ENCODE measurements around the gene MFSD2A.
"Not testable (repeated sequence)": the region's sequence is repeated elsewhere in the genome, so short reads cannot be mapped to it uniquely, and the experiment has no call there.

Gene MFSD2A

DNA sequence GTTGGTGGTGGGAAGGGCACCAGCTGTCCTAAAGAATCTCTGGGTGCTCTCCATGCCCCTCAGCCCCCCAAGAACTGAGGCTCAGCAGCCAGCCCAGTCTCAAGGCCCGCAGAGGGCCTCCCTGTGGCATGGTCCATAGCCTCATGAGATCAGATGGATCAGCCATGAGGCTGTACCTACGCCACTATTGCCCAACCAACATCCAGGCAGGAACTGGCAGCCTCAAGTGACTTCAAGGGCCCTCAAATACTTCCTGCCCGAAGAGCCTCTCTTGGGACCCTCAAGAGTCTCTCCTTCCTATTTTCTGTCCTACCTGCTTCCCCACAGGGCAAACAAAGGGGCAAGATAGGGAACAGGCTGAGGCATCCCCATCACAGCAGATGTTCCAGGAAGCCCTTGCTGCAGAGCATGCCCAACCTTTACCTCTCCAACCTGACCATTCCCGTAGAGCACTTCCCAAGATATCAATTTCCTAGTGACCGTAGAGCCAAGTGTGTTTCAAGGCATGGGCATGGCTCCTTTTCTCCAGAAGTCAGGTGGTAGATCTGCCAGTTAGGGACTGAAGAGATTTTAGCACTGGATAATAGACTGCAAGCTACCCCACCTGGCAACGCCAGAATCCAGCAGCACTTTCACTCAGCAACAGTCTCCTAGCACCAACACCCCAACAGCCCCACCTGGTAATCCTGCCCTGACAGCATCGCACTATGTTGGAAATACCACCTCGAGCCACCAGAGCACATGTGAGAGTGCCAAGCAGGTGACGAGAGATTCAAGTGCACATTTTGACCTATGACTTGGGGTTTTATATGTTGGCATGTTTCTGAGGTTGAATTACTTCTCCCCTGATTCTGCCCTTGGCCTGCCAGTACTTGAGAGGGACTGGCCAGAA, 13.7 kb upstream of the MFSD2A start:
- no peak for DNase-seq

DNA sequence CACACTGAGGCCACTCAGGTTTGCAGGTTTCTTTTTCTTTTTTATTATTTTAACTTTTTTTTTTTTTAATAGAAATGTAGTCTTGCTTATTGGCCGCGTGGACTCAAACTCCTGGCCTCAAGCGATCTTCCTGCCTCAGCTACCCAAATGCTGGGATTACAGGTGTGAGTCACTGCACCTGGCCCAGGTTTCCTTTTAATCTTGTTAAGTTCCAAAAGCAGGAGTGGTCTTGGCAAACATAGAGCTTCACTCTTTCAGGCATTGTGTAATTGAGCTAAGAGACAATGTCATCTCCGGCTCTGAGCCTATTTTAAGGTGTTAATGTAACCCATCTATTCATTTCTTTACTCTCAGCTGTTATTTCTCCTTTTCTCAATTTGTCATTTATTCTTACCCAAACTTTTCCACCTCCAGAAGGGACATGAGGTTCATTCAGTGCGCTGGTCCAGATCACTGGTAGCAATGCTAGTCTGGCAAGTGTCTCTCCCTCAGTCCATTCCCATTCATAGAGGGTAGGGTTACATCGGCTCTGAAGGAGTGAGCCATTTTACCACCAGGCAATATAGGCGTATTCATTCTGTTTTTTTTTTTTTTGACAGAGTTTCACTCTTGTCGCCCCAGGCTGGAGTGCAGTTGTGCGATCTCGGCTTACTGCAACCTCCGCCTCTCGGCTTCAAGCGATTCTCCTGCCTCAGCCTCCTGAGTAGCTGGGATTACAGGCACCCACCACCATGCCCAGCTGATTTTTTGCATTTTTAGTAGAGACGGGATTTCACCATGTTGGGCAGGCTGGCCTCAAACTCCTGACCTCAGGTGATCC, 11.3 kb upstream of the MFSD2A start:
- DNase-seq, result no peak

DNA sequence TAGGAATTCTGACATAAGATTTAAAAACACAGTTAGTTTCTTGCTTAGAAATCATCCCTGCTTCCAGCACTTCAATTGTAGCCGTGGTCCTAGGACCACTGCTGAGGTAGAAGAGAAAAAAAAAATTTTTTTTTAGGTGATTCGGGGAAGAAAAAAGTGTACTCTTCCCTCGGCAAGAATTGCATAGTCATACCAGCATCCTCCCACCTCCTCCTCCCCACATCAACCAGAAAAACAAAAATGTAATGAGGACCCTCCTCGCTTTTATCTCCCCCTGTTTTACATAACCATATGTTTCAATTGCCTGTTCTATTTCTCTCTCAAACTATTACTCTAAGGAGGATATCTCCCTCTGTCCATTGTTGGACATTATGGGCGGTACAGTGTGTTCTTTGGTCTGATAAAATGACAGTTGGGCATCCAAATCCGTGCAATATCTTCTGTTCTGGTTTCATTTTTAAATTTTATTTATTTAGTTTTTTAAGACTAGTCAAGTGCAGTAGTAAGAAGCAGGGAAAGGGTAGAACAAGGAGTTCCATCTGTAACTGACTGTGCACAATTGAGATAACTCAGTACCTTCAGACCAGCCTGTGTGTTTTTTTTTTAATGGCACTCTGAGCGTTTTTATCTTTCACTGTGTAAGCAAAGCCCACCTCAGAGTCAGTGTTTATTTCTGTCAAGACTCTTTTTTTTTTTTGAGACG, 10.4 kb upstream of the MFSD2A start:
- no peak for DNase-seq

DNA sequence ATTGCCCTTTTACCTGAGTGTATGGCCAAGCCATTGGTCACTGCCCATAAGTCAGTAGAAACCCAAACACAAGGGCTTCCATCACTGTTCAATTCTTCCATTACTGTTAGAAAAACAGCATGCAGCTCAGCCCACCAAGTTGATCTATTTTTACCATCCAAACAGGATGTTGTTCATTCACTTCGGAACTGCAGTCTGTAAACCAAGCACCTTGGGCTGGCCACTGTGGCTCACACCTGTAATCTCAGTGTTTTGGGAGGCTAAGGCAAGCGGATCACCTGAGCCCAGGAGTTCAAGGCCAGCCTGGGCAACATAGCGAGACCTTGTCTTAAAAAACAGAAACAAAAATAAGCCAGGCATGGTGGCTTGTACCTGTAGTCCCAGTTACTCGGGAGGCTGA, 8.7 kb upstream of the MFSD2A start:
- no peak for DNase-seq

DNA sequence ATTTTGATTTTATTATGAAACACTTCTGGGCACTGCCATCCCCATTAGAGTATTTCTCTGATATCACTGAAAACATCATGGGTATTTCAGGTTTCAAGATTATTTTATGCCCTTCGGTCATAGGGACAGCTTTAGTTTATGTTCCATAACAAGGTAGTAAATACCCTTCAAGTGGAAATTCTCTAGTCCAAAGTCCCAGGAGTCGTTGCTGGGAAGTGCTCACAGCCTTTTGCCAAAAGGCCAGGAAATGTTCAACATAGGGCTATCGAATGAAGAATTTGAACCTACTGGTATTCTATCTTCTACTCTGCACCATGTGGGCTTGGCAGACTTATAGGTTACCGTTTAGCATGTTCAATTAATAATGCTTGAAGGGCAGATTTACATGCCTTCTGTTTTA, 7.7 kb upstream of the MFSD2A start:
- DNase-seq, result no peak

DNA sequence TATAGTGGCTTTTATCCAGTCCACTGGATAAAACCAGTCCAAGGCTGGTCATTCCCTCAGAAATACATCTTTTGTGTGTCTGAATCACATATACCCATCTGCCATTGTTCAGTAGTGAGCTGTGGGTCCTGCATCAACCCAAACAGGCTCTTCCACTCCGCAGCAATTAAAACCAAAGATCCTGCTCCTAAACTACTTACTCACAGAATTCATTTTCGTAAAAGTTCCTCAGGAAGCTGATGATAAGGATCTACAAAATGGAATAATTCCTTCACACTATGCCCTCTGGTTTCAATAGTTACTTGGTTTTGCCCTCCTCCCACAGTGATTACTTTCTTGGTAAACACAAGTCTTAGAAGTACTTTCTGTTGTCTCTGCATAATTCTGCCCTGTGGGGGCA, 5.1 kb upstream of the MFSD2A start:
- no peak for DNase-seq

DNA sequence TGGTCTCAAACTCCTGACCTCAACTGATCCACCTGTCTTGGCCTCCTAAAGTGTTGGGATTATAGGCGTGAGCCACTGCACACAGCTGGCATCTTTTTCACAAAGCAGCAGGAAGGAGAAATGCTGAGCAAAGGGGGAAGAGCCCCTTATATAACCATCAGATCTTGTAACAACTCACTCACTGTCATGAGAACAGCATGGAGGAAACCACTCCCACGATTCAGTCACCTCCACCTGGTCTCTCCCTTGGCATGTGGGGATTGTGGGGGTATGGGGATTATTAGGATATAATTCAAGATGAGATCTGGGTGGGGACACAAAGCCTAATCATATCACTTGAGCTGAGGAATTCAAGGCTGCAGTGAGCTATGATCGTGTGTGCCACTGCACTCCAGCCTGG, 3.0 kb upstream of the MFSD2A start:
- no peak for DNase-seq

DNA sequence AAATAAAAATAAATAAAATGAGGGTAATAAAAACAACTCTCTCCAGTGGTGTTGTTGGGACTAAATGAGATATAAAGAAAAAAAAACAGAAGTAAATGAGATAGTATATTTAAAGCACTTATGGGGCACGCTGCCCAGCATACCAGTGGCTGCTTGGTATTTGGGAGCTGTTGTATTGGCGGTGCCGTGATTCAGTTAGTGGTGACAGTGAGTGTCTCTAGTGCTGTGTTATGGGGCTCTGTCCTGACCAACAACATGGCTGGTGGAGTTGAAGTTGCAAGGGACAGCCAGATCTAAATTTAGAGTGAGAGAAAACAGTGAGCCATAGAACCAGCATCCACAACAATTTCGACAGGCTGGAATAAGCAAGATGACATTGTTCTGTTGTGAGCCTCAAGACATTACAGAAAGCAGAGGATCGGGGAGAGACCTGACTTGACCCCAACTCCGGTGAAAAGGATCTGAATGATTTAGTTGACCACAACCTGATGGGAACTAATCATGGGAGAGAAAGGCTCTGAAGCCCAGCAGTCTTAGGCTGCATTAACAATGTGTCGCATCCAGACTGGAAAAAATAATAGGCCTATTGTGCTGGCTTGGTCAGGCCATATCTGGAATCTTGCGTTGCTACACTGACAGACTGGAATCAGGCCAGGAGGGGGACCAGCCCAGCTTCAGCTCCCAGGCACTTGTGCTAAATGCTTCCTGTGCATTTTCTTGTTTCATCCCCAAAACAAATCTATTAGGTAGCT, 2.4 kb upstream of the MFSD2A start:
- DNase-seq, result no peak

DNA sequence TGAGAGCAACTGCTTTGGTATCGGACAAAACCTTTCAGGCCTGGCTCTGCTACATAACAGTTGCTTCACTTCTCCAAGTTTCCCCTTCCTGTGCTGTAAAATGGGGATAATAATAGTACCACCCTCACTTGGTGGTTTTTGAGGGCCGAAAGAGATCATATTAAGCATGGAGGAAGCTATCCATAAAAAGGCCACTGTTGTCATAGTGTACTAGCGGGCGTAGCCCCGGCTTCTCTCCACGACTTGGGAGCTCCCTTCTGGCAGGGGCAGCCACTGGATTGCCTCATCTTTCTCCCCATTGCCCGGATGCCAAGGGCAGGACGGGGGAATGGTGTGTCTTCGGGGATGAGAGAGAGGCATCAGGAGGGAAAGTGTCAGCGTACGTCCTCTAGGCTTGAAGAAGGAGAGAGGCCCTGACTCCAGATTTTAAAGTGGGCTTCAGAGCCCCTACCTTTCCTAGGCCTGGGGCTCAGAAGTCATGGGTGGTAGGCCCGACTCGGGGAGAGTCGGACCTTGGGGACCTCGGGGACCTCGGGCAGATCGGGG, 548 bp upstream of the MFSD2A start:
- DNase-seq, result no peak

DNA sequence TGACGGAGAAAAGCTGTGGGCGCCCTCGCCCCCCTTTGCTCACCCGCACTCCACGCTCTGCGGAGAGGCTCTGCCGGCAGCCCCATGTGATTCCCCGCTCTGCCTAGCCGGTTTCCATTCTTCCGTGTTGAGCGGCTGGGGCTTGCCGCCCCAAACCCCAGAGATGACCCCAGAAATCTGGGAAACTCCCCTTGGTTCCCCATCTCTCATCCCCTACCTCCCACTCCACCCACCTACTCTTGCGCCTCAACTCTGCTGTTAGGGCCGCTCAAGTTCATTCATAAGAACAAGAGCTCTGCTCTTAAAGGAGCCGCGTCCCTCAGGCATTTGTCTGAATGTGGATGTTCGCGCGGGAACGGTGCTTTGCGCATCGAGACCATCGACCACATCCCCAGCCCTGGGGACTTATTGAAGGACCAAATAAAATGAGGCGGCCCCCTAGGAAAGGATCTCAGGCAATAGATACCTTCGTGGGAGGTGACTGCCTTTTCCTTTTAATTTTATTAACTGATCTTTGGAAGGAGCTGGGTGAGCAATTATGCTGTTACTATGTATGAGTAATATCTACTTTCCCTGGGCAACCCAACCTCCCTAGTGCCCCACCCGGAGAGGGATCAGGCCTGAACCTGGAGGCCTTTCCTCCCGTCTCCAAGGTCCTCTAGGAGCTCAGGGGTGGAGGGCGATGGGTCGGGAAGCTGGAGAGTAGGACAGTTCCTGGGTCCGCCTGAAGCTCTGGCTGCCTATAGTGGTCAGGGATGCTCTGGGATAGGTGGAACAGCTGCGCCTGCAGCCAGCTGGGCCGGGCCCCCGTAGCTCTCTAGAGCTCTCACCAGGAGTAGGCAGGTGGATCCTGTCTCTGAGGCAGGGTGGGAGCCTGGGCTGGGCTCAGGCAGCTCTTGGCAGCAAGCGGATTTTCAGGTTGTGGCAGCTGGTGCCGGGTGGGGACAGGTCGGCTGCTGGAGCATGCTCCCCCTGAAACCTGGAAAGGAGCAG, 898 bp downstream of the MFSD2A start:
- no peak for DNase-seq

DNA sequence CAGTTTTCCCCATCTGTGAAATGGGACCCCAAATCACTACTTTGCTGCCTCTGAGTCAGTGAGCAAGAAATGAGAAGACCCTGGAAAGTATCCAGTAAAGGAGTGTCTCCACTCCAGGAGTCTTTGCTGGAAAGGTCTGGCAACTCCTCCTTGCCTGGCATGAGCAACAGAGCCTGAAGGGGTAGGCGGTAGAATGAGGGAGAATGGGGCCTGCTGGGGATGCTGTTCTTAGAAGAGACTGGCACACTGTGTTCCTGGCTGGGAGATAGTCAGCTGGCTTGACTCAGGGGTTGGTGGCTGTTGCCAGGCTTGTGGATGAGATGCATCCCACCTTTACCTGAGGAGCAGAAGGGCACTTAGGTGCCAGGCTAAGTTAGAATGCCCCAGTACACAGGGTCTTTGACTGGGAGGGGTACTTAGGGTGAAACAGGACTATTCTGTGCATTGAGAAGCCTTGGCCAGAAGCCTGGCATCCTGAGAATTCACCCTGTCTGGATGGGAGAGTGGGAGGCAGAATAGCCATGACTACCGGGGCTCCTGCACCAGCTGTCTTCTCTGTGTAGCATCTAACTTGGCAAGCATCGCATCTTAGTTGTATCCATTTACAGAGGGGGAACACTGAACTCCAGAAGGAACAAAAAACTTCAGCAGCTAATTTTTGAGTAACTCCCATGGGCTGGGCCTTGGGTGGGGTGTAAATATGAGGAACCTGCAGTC, 2.5 kb downstream of the MFSD2A start:
- no peak for DNase-seq

DNA sequence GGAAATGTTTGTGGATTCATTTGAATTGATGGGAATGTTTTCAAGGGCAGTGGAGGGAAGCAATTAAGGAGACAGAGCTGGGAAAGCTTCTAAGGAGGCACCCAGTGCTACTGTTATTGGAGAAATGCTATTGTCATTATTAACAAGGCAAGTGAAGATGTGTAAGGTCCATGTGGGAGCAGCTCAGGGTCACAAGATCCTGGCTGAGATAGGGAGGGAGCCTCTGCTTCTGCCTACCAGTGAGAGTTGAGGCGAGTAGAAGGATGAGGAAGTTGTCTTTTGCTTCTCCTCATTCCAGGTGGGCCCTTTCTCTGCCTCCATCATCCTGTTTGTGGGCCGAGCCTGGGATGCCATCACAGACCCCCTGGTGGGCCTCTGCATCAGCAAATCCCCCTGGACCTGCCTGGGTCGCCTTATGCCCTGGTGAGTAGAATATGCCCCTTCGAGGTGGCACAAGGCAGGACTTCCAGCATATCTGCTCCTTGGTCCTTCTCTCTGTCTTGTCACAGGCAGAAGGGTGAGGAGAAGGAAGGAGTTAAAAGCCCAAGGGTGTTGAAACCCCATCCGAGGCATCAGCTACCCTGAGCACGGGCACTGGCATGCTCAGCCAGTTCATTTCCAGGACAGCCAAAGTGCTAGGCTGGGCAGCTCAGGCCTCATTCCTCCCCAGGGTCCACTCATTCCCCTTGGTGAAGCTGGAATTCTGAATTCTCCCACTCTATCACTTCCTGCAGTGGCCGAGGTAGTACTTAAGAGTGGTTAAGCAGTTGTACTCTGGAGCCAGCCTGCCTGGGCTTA, 3.7 kb downstream of the MFSD2A start:
- DNase-seq, result no peak

DNA sequence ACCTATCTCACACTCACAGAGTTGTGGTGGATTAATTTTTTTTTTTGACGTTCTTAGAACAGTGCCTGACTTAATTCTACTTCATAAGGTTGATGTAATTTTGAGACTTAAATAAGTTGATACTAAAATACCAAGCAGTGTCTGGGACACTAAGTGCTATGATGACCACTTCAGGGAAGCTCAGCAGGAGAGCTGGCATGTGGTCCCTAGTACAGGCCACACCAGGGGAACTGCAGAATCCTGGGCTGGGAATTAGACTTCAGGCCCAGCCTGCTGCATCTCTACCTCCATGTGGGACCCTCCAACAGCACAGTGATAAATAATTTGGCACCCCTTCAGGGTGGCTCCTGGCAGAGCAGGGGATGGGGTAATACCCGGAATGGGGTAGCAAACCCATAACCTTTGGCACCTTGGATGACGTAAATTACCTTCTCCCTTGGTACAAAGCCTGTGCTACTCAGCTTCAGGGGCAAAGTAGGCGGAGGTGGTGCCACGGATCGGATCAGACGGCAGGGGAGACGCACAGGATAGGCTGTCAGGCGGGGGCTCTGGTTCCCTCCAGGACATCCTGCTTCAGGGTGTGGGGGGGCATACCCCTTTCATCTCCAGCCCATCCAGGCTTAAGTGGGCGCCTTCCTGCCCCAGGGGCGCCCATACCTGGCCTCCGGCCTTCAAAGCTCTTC, 4.8 kb downstream of the MFSD2A start:
- DNase-seq, result no peak

DNA sequence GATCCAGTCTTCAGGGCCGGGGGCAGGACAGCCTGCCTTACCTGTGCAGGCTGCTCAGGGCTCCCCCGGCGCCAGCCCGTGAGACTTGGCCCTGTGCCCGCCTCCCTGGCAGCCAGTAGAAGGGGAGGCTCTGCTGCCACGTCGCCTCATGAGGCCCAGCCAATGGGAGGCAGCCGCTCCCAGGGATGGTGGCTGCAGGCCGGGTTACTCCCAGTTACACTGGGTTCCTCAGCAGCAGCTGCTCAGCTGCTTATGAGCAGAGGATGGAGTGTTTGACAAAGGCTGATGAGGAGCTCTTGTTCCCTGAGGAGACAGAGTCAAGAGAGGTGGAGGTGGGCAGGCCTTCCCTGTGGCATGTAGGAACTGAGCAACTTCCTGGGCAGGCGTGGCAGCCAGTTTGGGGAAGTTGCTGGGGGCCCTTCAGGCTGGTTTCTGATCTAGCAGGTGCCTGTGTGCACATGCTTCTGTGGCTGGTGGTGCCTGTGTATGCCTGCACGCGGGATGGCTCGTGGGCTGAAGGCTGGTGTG, 5.5 kb downstream of the MFSD2A start:
- DNase-seq, result no peak

DNA sequence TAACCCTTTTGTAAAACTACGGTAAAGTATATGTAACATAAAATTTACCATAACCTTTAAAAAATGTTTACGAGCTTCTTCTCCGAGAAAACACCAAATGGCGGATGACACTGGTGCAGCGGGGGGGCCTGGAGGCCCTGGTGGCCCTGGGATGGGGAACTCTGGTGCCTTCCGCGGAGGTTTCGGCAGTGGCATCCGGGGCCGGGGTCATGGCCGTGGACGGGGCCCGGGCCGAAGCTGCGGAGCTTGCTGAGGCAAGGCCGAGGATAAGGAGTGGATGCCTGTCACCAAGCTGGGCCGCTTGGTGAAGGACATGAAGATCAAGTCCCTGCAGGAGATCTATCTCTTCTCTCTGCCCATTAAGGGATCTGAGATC, 7.5 kb downstream of the MFSD2A start:
- no peak for DNase-seq

DNA sequence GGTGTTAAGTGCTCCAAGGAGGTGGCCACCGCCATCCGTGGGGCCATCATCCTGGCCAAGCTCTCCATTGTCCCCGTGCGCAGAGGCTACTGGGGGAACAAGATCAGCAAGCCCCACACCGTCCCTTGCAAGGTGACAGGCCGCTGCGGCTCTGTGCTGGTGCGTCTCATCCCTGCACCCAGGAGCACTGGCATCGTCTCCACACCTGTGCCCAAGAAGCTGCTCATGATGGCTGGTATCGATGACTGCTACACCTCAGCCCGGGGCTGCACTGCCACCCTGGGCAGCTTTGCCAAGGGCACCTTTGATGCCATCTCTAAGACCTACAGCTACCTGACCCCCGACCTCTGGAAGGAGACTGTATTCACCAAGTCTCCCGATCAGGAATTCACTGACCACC, 8.0 kb downstream of the MFSD2A start:
- DNase-seq, result not testable (repeated sequence)

DNA sequence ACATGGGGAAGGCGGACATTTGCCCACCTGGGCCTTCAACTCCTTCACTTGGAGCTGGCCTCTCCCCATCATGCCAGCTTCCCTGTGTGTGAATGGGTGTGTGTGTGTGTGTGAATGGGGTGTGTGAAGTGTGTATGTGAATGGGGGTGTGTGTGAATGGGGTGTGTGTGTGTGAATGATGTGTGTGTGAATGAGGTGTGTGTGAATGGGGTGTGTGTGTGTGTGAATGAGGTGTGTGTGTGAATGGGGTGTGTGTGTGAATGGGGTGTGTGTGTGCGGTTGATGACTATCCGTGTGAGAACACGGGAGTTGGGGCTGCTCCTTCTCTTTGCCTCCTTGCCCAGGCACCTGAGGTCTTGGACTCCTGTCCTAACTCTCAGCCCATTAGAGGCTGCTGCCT, 9.6 kb downstream of the MFSD2A start:
- no peak for DNase-seq

DNA sequence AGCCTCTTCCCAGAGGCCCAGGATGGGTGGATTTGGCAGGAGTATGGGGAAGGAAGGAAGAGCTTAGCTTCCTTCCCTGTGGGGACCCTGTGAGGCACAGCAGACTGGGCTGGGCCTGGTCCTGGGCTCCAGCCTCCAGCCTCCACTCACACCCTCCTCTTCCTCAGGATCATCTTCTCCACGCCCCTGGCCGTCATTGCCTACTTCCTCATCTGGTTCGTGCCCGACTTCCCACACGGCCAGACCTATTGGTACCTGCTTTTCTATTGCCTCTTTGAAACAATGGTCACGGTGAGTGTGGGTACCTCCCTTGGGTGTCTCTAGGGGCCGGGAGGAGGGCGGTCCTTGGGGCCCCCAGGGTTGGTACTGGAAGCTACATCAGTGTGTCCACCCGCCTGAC, 10.1 kb downstream of the MFSD2A start:
- no peak for DNase-seq

DNA sequence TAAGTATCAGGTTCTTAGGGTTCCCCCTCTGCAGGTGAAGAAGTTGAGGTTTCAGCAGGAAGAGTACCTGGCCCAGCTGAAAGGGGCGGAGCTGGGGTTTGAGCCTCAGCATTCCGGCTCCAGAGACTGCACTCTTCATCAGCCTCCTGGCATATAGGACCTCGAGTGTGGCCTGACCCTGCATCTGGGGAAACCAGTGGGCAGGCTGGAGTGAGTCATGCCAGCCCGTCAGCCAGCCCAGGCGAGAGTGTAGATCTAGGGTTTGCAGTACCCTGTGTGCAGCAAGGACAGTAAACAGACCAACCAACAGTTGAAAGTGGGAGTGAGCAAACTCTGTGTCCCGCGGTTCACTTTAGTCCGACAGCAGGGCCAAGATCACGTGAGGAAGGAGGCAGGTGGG, 14.1 kb downstream of the MFSD2A start:
- DNase-seq, result no peak
